GM18868 (cell line): ENCODE measurements around the gene SLC17A9.

ENCODE experiments used
- ATAC-seq: cut with Tn5 transposase; IDR thresholded peaks from one replicate; pipeline ENCODE4 v1.9.1; 2021; ENCODE audit warnings: mild to moderate bottlenecking, moderate library complexity; ENCODE audit not compliant: unreplicated experiment

Gene SLC17A9, protein sequence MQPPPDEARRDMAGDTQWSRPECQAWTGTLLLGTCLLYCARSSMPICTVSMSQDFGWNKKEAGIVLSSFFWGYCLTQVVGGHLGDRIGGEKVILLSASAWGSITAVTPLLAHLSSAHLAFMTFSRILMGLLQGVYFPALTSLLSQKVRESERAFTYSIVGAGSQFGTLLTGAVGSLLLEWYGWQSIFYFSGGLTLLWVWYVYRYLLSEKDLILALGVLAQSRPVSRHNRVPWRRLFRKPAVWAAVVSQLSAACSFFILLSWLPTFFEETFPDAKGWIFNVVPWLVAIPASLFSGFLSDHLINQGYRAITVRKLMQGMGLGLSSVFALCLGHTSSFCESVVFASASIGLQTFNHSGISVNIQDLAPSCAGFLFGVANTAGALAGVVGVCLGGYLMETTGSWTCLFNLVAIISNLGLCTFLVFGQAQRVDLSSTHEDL

DNA sequence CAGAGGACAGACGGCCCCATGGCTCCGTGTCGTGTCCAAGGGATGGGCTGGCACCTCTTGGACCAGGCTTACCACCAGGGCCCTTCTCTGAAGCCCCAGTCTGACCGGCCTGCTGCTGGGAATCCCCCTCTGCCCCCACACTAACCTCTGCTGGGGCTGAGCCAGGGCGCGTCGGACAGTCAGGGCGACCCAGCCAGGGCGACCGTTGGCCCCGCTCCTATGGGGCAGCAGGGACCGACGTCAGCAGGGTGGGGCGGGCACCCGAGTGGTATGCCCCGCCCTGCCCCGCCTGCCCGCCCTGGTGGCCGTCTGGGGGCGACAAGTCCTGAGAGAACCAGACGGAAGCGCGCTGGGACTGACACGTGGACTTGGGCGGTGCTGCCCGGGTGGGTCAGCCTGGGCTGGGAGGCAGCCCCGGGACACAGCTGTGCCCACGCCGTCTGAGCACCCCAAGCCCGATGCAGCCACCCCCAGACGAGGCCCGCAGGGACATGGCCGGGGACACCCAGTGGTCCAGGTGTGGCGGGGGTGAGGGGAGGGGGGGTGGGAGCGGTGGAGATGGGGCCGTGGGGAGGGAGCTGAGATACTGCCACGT is at the start of gene SLC17A9:
SLC17A9 (plus strand) TSS at position 337 of the 595 bp plus-strand sequence; CDS start at position 459, 122 bp downstream.
- peak; percentile 45 for ATAC-seq

- no peak for ATAC-seq
Observed at GRCh38 chr20:62902926-62903615, 49.4 kb upstream of the SLC17A9 start.

DNA sequence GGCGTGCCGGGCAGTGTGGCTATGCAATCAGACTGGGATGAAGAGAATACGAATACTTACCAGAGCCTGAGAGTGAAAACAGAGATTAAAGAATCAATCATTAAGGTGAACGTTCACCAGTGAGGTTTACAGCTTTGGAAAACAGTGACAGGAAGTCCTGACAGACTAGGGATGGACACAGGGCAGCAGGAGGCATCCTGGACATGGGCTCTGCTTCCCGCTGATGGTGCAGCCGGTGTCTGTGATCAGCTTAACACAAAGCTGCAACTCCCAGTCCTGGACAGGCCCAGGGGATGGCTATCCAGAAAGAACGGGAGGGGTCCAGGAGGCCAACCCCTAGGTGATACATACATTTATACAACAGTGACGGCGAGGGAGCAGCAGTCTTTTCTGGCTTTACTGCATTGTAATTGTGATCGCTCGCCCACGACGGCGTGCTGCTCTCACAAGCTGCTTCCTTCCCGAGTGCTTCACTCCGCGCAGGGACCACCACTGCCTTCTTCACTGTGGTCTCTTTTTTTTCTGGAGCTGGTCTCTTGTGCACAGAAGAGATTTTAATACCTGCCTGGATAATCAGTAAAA is 46.9 kb upstream of the SLC17A9 start:
- no peak for ATAC-seq

DNA sequence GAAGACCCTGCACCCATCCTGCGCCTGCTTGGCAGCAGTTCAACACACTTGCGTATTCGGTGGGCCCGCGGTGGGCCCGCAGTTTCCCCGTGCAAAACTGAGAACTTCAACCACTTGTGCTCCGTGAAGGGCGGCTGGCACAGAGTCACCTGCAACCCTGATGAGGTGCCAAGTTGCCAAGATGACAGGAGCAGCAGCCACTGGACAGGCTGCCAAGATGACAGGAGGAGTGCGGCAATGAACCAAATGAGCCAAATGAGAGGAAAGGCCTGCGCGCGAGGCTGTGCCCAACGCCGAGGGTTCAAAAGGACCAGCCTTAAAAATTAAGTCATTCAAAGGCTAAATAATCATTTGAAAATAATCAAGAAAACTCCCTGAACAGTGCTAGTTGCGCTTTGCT is 46.3 kb upstream of the SLC17A9 start:
- no peak for ATAC-seq

- no peak for ATAC-seq
Observed at GRCh38 chr20:62906647-62907375, 45.7 kb upstream of the SLC17A9 start.

DNA sequence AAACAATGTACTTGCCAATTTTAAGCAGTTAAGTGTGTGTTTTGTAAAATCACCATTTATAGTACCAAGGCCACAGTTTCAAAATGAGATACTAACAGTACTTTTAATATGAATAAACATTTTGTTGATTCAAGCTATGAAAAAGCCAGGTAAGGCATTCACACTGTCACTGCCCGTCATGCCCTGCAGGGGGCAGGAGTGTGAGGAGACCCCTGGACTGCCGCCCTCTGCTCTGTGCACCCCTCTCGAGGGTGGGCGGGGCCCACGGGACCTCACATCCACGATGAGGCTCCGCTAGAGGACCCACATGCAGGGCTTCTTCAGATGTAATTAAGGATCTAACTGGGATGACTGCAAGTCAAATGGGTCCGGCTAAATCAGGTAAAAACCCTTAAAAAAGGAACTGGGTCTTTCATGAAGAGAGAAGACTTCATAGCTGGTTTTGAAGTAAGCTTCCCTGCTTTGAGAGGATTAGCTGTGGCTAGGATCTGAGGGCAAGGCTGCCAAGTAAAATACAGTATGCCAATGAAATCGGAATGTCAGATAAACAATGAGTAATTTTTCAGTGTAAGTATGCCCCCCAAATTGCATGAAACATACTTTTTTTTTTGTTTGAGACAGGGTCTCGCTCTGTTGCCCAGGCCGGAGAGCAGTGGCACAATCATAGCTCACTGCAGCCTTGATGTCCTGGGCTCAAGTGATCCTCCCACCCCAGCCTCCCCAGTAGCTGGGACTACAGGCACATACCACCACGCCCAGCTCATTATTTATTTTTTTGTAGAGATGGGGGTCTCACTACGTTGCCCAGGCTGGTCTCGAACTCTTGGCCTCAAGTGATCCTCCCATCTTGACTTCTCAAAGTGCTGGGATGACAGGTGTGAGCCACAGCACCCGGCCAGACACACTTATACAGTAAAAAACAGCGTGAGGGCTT is 44.9 kb upstream of the SLC17A9 start:
- ATAC-seq, result no peak

DNA sequence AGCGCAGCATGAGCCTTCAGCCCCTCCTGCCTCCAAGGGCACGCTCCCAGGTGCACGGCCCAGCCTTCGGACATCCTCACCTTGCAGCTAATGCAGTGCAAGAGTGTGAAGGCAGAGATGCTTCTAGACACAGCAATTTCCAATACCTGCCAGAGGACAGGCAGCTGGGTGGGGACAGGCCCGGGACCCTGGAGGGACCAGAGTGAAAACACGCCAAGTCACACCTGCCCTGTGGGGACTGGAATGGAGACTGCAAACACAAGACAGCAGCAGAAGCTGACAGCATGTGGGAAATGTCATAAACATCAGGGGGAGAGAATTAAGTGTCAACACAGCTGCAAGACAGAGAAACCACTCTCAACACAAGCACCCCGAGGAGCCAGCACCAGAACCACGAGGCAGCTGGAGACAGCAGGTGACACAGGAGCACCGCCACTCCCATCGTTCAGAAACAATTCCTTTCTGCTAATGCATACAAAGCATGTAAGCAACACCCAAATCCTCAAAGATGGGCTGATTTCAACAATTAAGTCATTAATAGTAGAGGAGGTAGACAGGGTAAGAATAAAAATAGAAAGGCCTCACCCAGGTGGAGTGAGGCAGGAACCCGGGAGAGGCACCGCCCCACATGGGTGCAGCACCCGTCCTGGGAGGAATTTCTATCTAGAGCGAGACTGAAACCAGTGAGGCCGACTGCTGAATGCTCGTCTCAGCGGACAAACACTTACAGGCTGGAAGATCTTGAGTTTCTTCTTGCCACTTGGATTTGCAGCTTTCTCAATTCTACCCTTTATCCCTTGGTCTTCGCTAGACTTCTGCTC is 43.3 kb upstream of the SLC17A9 start:
- no peak for ATAC-seq

GRCh38 chr20:62910217-62910766 is 42.2 kb upstream of the SLC17A9 start:
- no peak for ATAC-seq

- ATAC-seq, result no peak
Observed at GRCh38 chr20:62910777-62911497, 41.6 kb upstream of the SLC17A9 start.

- no peak for ATAC-seq
Observed at GRCh38 chr20:62911701-62912280, 40.7 kb upstream of the SLC17A9 start.

DNA sequence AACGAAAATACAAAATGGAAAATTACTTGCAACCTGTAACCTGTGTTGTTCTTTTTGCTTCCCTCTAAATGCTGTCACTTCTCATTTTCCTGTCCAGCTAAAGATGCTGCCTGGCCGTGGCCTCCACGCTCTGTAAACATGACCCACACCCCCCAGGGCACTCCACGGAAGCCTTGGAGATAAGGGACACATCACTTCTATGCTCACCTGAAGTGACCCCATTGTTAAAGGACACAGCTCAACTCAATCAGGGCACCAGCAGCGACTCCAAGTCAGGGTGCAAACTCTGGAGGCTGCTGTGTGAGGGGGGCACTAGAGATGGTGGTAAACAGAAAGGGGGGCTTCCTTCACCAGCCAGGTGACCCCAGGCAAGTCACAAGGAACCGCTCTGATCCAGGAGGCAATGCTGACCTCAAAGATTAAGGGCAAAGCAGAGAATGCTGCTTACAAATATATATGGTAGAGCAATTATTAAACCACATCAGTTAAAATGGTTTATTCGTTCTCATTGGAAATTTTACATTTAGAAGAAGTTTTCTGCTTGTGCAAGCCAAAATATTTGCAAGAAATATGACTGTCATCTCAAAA is 39.4 kb upstream of the SLC17A9 start:
- no peak for ATAC-seq

- no peak for ATAC-seq
Observed at GRCh38 chr20:62914436-62914835, 38.1 kb upstream of the SLC17A9 start.

- no peak for ATAC-seq
Observed at GRCh38 chr20:62914970-62915457, 37.5 kb upstream of the SLC17A9 start.

DNA sequence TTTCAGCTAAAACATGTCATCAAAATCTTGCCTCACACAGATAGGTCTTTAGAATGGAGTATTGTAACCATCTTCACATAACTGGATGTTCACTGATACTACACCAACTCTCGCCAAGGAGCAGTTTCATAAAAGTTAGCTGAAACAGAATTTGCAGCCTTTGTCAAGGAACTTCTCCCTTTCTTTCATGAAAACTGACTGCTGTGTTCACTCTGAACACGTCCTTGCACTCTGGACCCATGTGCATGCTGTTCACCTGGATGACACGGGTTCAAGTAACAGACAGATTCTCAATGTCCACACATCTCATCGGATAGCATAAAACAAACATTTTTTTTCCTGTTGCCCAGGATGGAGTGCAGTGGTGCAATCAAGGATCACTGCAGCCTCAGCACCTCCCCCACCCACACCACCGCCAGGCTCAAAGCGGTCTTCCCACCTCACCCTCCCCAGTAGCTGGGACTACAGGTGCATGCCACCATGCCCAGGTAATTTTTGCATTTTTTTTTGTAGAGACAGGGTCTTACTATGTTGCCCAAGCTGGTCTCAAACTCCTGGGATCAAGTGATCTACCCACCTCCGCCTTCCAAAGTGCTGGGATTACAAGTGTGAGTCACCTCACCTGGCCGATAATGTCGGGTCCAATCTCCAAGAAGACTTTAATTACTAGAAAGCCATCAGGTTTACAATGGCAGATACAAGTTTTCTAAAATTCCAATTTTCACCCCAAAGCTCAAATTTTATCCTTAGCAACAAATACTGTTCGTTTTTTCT is 35.6 kb upstream of the SLC17A9 start:
- ATAC-seq, result no peak

- ATAC-seq, result no peak
Observed at GRCh38 chr20:62917720-62918119, 34.8 kb upstream of the SLC17A9 start.

DNA sequence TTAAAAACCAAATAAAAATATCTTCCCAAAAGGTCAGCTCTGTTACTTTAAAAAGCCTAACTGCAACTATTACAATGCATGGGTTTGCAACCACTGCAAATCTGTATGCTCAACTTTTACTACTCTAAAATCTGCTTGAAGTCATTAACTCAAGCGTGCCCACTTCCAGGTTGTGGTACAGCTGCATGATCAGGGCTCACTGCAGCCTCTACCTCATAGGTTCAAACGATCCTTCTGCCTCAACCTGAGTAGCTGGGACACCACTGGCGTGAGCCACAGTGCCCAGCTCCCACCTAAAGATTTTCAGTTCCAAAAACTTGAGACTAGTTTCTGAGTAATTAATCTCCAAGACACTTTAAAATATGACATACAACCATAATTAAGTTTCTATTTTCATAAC is 34.4 kb upstream of the SLC17A9 start:
- peak; percentile 76 for ATAC-seq
